HG02759 (cell line): Measurements from ENCODE around the gene LARGE2.
"Not testable (repeated sequence)": the region's sequence is repeated elsewhere in the genome, so short reads cannot be mapped to it uniquely, and the experiment has no call there.

Experiments used
- ATAC-seq: cut with Tn5 transposase; IDR thresholded peaks from one replicate; pipeline ENCODE4 v1.9.1; 2021; ENCODE audit warnings: mild to moderate bottlenecking, moderate library complexity; ENCODE audit not compliant: unreplicated experiment

LARGE2 gene

DNA sequence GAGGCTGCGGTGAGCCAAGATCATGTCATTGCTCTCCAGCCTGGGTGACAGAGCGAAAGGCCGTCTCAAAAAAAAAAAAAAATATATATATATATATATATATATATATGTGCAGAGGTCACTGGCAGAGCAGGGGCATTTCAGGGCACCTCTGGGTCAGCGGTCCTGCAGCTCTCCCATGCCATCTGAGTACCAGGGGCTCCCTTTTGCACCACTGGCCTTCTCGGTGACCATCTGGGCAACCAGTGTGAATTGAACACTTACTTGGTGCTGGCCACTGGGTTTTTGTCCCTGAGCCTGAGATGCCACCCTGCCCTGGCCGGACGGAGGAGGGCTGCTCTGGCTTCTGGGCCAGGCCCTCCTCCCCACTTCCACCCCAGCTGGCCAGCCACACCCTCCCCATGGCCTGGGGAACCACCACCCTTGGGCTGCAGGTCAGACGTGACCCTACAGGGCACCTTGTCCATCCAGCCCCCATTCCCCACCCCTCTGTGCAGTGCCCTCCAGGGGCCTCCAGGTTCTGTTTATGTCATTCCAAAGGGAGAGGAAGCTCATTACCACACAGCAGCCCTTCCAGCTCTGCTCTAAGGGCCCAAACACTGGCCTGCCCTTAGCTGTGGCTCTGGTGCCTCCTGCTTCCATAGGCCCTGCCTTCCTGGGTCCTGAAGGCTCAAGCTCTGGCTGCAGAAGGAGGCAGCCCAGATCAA lies 26.8 kb upstream of the LARGE2 start:
- ATAC-seq = no peak

DNA sequence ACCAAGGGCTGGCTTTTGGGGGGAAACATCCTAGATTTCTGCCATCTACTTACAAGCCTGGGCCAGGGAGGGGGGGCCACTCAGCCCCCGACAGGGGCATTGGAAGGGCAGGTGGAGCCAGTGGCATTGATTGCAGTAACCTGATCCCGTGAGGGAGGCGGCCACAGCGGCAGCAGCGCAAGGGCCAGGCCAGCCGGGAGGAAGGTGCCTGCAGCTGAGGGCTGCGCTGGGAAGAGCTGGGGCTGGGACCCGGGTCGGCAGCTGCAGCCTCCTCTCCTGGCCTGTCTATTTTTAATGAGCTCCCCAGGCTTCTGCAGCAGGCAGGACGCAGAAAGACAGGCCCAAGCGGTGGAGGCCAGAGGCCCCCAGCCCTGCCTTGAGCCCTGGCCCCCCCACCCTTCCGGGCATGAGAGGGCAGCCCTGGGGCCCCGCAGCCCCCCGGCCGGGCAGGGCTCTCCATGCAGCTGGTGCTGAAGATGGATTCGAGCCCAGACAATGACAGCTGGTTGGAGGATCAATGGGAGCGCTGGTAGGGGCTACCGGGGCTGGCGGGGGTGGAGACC lies 26.0 kb upstream of the LARGE2 start:
- no peak for ATAC-seq

DNA sequence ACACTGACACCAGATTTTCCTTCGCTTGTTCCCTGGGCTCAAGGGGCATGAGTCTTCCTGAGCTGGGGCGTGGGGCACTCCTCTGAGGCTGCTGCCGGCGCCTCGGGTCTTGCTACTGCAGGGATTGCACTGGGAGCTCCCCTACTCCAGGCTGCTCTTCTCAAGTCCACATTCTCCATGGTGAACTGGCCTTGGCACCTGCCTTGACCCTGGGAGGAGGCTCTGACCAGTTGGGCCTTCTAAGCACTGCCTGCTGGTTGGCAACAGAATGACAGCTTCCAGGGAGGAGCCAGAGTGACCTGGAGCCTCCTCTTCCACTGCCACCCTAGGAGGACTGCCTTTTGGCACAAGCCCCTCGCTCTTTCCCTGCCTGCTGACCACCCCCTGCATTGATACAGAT lies 24.9 kb upstream of the LARGE2 start:
- no peak for ATAC-seq

DNA sequence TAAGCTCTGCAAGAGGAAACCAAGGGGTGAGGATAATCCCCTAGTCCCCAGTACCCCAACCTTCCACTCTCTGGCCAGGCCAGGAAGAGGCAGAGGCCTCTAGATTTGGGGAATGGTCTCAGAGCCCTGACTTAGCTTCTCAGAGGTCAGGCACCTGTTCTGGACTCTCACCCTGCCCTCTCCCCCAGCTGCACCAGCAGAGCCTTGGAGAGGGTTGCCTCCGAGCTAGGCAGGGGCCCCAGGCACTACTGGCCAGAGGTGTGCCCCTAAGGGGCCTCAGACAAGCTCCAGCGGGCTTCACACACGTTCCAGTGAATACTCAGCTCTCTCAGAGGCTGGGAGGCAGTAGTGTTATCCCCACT lies 23.4 kb upstream of the LARGE2 start:
- ATAC-seq = no peak

DNA sequence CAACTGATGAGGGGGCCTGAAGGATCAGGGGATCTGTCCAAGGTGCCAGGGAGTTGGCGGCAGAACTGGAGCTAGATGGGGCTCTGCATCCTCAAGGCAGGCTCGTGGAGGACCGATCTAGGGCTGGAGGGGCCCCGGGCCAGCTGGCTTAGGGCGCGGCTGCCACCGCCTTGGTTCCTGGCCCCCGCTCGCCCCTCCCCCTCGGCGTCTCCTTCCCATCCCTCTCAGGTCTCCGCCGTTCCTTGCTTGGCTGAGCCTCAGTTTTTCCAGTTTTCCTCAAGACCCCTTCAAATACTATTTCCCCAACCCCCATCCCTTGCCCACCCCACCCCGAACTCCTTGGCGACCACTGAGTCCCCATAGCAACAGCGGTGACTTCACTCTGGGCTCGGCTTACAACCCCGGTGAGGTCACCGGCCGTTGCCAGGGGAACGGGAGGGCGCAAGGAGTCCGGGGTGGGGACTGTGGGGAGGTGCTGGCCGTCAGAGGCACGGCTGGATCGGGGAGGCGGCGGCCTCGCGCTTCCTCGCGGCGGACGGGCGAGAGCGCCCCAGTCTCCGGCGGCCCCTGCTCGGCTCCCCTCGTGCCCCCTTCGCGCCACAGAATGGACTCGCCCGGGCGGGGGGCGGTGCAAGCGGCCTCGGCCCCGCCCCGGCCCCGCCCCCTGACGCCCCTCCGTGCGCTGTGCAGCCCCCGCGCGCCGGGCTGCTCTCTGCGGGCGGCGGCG lies 22.8 kb upstream of the LARGE2 start:
- peak; percentile 80 for ATAC-seq

DNA sequence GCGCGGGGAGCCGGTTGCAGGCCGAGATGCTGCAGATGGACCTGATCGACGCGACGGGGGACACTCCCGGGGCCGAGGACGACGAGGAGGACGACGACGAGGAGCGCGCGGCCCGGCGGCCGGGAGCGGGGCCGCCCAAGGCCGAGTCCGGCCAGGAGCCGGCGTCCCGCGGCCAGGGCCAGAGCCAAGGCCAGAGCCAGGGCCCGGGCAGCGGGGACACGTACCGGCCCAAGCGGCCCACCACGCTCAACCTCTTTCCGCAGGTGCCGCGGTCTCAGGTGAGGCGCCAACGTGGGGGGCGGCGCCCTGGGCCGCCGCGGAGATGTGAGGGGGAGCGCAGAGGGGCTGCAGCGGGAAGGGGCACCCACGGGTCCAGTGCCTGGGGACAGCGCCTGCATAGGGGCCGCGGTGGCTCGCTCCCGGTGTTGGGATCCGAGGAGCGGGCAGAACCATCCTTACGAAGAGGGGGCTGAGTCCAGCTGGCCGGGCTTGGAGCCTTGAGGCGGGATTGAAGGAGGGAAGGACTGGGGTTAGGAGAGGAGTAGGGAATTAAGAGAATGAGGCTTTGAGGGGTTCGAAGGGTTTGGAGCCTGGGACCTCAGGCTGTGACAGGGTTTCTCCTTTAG lies 22.2 kb upstream of the LARGE2 start:
- peak; percentile 29 for ATAC-seq

DNA sequence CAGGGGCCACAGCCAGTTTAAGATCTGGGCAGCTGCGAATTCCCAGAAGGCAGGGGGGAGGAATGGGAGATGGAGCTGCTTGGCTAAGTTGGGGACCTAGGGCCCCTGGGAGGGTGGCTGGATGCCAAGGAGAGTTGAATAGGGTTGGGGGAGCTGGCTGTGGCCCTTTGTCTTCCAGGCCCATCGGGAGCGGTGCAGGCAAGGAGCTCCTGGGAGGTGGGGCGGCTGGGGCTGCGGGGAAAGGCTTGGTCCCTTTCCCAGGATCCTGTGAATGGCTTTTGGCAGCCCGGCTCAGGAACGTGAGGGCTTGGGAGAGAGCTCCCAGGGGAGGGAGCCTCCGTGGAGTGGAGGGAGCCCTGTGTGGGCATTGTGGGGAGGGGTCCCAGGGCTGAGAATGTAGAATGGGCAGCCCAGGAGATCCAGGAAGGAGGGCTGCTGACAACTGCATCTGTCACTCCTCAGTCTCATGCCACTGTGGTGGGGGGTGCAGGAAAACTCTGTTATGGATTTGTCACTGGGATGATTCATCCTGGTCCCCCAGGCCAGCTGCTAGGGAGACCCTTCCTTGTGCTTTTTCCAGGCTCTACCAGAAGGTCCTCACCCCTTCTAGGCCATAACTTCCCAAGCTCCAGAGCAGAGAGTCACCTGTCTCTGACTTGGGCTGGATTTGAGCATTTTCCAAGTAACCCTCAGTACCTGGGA lies 21.4 kb upstream of the LARGE2 start:
- no peak for ATAC-seq

DNA sequence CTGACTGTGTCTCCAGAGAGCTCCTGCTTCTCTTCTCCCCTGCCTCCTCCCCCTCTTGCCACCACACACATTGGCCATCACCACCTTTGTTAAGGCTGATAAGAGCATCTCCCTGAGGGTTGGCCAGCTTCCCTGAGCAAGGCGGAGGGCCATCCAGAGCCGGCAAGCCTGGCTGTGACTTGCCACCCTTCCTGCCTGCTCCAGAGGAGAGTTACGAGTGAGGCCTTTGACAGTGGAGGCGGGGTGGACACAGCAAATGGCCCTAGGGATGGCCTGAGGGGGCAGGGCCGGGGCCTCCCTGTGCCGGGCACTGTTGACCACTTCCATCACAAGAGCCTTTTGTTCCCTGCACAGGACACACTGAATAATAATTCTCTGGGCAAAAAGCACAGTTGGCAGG lies 20.8 kb upstream of the LARGE2 start:
- ATAC-seq = no peak

DNA sequence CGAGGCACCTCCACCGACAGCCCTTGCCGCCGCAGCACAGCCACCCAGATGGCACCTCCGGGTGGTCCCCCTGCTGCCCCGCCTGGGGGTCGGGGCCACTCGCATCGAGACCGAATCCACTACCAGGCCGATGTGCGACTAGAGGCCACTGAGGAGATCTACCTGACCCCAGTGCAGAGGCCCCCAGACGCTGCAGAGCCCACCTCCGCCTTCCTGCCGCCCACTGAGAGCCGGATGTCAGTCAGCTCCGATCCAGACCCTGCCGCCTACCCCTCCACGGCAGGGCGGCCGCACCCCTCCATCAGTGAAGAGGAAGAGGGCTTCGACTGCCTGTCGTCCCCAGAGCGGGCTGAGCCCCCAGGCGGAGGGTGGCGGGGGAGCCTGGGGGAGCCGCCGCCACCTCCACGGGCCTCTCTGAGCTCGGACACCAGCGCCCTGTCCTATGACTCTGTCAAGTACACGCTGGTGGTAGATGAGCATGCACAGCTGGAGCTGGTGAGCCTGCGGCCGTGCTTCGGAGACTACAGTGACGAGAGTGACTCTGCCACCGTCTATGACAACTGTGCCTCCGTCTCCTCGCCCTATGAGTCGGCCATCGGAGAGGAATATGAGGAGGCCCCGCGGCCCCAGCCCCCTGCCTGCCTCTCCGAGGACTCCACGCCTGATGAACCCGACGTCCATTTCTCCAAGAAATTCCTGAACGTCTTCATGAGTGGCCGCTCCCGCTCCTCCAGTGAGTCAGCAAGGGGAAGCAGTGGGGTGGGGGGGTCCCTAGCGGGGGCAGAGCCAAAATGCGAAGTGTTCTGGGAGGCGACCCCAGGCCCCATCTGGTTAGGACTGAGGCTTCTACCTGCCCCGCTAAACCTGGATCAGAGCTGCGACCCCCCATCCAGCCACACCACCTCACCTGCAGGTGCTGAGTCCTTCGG lies 19.7 kb upstream of the LARGE2 start:
- ATAC-seq = no peak

DNA sequence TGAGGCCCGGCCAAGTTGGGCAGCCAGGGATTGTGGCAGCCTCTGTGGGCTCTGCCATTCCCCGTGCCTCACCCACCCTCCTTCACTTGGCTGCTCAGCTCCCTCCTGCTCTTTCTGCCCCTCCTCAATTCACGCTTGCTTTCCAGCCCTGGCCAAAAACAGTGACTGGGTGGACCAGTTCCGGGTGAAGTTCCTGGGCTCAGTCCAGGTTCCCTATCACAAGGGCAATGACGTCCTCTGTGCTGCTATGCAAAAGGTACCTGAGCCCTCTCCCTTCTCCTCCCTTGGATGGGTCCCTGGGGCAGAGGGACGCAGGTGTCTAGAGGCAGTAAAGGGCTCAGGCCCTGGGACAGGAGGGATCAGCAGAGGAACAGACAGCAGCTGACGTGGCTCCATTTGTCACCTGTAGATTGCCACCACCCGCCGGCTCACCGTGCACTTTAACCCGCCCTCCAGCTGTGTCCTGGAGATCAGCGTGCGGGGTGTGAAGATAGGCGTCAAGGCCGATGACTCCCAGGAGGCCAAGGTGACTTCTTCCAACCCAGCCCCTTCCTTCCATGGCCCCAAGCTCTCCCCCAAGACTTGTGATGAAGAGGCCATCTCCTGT lies 18.0 kb upstream of the LARGE2 start:
- no peak for ATAC-seq

DNA sequence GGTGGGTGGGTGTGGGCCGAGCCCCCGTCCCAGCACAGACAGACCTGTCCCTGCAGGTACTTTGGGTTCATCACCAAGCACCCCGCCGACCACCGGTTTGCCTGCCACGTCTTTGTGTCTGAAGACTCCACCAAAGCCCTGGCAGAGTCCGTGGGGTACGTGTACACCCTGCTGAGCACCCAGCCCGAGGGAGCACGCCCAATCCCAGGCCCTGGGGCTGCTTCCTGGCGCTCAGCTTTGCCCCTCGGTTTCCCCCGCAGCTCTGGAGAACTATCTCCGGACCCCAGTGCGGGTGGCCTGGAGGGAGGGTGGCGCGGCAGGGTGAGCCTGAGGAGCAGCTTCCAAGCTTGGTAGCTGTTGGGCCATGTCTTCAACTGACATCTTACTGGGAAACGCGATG lies 17.4 kb upstream of the LARGE2 start:
- ATAC-seq = no peak

DNA sequence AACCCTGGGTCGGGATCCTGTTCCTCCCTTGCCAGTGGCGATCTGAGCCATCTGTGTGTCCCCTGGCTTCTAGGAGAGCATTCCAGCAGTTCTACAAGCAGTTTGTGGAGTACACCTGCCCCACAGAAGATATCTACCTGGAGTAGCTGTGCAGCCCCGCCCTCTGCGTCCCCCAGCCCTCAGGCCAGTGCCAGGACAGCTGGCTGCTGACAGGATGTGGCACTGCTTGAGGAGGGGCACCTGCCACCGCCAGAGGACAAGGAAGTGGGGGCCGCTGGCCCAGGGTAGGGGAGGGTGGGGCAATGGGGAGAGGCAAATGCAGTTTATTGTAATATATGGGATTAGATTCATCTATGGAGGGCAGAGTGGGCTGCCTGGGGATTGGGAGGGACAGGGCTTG lies 16.9 kb upstream of the LARGE2 start:
- ATAC-seq = not testable (repeated sequence)

DNA sequence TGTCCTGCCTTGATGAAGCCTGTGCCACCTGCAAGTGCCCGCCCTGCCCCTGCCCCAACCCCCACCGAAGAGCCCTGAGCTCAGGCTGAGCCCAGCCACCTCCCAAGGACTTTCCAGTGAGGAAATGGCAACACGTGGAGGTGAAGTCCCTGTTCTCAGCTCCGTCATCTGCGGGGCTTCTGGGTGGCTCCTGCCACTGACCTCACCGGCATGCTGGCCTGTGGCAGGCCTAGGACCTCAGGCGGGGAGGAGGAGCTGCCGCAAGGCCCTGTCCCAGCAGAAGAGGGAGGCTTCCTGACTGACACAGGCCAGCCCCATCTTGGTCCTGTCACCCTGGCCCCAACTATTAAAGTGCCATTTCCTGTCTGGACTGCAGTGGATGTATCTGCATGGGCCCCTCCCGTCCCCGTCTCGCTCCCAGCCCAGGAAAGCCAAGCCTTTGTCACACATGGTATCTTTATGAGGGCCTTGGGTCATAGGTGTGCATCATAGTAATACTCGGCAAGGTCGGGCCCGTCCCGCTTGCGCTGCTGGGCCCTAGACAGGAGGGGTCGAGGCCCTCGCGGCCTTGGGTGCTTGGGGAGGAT lies 16.3 kb upstream of the LARGE2 start:
- ATAC-seq = no peak

DNA sequence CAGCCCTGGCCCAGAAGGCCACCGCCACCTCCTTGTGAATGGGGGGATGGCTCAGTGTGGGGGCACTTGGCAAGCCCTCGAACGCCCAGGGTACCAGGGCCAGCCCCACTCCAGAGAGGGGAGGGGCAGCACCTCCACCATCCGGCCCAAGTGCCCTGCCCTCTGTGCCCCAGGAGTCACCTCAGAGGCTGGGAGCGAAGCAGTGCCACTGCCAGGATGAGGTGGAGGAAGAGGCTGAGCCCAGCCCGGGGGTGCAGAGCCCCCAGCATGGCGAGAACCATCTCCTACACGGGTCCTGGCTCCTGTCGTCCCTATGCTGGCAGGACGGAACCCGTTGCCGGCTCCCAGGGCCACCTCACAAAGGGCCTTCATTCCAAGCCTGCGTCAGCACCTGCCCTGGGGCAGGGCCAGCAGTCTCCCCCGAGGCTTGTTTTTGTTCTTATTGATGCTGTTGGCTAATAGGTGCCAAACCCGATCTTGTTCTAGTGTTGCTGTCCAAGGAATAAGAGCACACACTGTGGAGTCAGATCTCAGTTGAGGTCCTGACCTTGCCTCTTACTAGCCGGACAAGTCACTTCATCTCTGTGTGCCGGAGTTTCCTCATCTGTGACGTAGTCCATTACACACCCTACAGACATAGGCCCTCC lies 15.4 kb upstream of the LARGE2 start, which contains the start of gene FREY1:
FREY1 (minus strand) TSS at position 307 of the 647 bp plus-strand sequence; CDS start at position 281, 26 bp downstream.
- ATAC-seq = no peak

DNA sequence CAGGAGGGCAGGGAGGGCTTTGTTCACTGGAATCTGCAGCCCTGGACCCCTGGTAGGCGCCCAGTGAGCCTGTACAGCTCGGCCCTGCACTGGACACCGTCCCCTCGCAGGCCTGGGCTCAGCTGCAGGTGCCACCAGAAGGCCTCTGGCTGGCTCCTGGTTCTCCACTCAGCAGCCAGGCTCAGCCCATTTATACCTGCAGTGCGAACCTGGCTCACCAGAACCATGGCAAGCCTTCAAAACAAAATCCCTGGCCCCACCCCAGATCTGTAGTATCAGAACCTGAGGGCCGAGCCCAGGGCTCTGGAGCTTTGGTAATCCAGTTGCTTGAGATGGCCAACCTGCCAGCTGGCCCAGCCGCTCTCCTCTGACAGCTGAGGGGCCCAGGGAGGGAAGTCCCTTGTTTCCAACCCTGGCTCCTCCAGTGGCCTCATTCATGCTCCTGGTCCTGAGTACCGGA lies 14.5 kb upstream of the LARGE2 start:
- no peak for ATAC-seq

DNA sequence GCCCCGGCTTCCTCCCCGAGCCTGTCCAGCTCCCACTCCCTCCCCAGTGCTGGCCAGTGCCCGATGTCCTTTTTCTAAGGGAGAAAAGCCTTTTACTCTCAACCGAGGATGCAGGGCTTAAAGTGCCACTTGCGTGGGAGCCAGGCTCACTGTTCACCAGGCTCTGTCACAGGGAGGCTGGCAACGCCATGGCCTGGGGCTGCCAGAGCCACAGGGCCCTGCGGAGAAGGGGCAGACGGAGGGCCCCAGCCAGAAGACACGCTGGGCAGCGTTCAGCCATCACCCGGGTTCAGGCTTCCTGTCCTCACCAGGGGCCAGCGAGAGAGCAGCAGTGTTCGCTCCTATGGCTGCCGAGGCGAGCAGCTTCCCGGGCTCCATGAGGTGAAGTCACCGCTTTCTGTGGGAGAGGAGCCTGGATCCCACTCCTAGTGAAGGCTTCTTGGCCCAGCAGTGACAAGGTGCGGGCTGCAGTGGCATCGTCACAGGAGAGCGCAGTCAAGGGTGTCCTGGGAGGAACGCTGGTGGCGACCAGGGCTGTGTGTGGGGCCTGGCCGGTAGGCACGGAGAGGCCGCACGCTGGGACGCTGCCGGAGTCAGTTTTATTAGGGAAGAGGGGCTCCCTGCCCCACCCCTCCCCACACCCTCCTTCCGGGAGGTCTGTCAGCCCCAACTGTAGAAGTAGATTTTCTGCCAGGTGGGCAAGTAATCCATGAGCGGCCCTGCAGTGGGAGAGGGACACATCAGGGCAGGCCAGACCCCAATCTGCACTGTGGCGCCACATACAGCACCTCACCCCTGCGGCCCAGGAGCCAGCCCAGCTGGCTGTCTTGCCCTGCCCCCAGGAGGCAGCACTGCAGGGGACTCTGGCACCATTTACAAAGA lies 12.6 kb upstream of the LARGE2 start:
- no peak for ATAC-seq

DNA sequence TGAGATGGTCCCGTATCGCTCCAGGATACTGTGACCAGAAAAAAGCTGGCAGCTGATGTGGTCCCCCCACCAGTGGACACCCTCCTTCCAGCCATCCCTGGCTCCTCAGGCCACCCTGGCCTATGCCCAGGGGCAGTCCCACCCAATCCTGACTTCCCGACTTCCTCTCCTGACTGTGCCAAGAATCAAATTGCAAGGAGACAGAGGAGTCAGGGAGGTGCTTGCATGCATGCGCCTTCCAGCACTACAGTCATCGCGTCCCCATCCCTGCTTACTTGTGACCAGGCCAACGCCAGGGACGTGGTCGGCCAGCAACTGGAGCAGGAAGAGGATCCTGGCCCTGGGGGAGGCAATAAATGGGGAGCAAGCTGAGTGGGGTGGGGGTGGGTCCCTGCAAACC lies 11.8 kb upstream of the LARGE2 start:
- no peak for ATAC-seq

DNA sequence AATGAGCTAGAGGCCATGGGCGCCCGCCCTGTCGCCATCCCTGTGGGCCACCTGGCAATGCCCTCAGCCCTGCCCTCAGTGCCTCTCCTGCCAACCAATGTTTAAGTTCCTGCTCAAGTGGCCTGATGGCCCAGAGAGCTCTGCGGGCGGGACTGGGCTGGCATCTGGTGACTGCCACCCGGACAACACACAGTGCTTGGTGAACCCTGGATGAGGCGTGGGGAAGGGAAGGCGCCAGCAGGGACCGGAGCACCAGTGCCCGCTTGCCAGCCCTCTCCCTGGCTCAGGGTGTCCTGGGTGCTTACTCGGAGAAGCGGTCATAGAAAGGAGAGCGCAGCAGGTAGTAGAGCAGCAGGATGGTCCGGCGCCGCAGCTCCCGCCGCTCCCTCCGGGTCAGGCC lies 8.9 kb upstream of the LARGE2 start:
- no peak for ATAC-seq
